Measurements from ENCODE around the gene ADCYAP1R1. TPM values are rescaled to one million over a fixed set of nuclear protein-coding genes. Genes with fewer than 3 reads are reported as not detected.

ADCYAP1R1 gene
- total RNA-seq, 6 experiments from 2014 or later = 0.03 TPM; not detected in 5

DNA sequence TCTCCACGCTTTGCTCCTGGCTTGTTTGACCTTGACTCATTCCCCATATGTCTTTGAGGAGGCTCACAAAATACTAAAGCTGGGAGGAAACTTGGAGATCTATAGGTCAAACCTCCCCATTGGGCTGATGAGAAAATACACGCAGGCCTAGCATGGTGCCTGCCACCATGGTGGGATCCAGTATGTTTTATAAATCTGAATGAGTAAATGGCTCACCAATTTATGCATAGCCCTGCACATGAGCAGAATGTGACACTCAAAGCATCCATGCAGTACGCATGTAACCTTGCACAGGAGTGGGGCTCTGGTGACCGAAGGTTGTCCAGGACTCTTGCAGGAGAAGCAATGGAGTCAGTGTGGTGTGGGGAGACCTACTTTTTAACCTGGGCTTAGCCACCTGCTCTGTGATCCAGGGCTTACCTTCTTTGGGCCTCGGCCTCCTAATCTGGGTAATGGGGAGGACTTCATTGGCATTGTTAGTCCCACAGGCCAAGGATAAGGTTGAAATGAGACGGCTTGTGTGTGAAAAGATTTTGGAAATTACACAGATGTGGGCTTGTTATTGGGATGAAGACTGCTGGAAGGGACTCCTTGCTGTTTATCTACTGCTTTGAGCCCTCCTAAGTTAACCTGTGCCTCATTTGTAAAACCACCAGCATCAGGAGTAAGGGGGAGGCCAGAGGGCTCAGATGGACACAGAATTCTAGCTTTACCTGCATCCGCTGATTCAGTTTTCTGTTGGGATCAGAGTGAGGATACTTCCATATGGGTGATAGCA lies 58.4 kb downstream of the ADCYAP1R1 start:
- H3K4me1 Mint-ChIP-seq (ENCODE audit: low read depth) = no peaks in the 10 kb centered on the region
- H3K36me3 Mint-ChIP-seq (ENCODE audit: low read depth) = no peaks in the 10 kb centered on the region
- no peak for DNase-seq
- H3K9me3 Mint-ChIP-seq = no peaks in the 10 kb centered on the region
- H3K4me3 Mint-ChIP-seq = no peak overlapping the region
- H3K27me3 Mint-ChIP-seq (ENCODE audit: insufficient read depth) = peaks cover 4% of the 10 kb centered on the region
- no peak for TF ChIP-seq CTCF (IDR thresholded peaks at IDR 0.05)
- no peak overlapping the region for H3K27ac Mint-ChIP-seq

- Mint-ChIP-seq H3K36me3 (ENCODE audit: low read depth) (no peaks in the 10 kb centered on the region), H3K4me3 (no peak overlapping the region), H3K9me3 (no peaks in the 10 kb centered on the region), H3K27ac (no peak overlapping the region), H3K4me1 (ENCODE audit: low read depth) (no peaks in the 10 kb centered on the region), H3K27me3 (ENCODE audit: insufficient read depth) (peaks cover 2% of the 10 kb centered on the region)
- DNase-seq = no peak
- TF ChIP-seq CTCF (IDR thresholded peaks at IDR 0.05) = no peak
Measured at GRCh38 chr7:31111109-31111451, 59.0 kb downstream of the ADCYAP1R1 start.

DNA sequence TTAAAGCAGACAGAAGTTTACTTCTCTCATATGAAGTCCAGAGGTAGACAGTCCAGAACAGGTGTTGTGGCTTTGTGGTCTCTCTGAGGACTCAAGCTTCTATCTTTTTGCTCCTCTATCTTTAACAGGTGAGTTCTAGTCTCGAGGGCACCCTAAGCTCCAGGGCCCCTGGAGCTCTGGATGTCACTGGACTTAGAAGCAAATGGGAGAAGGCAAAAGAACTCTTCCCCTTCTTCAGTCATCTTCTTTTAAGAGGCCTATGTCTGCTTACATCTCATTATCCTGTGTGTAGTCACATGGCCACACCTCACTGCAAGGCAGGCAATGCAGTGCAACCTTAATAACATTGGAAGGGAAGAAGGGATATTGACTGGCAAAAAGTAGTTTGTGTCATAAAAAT lies 61.6 kb downstream of the ADCYAP1R1 start:
- Mint-ChIP-seq H3K27ac (no peak overlapping the region), H3K9me3 (no peaks in the 10 kb centered on the region), H3K27me3 (ENCODE audit: insufficient read depth) (no peaks in the 10 kb centered on the region; the same call in 1 of the 2 replicates), H3K4me3 (no peak overlapping the region), H3K36me3 (ENCODE audit: low read depth) (no peaks in the 10 kb centered on the region), H3K4me1 (ENCODE audit: low read depth) (no peaks in the 10 kb centered on the region)
- no peak for DNase-seq
- TF ChIP-seq CTCF (IDR thresholded peaks at IDR 0.05) = no peak

GRCh38 chr7:31114593-31115343 lies 62.7 kb downstream of the ADCYAP1R1 start:
- Mint-ChIP-seq H3K36me3 (ENCODE audit: low read depth) (no peaks in the 10 kb centered on the region), H3K9me3 (no peaks in the 10 kb centered on the region), H3K4me1 (ENCODE audit: low read depth) (no peaks in the 10 kb centered on the region), H3K27ac (no peak overlapping the region), H3K27me3 (ENCODE audit: insufficient read depth) (no peaks in the 10 kb centered on the region; the same call in 1 of the 2 replicates), H3K4me3 (no peak overlapping the region)
- DNase-seq = peak; percentile 39
- TF ChIP-seq CTCF (IDR thresholded peaks at IDR 0.05) = no peak

GRCh38 chr7:31116615-31117014 lies 64.5 kb downstream of the ADCYAP1R1 start:
- Mint-ChIP-seq H3K9me3 (no peaks in the 10 kb centered on the region), H3K36me3 (ENCODE audit: low read depth) (no peaks in the 10 kb centered on the region), H3K4me1 (ENCODE audit: low read depth) (no peaks in the 10 kb centered on the region), H3K4me3 (no peak overlapping the region), H3K27me3 (ENCODE audit: insufficient read depth) (peaks cover 3% of the 10 kb centered on the region), H3K27ac (no peak overlapping the region)
- no peak for DNase-seq
- no peak for TF ChIP-seq CTCF (IDR thresholded peaks at IDR 0.05)

All from HFFc6 (cell line).